Measurements from ENCODE around the gene PTCH1. TPM values are rescaled to one million over a fixed set of nuclear protein-coding genes. Genes with fewer than 3 reads are reported as not detected.
A peak's percentile ranks its signal among the peaks of the same experiment; 100 is the strongest.

The PTCH1 gene
- total and polyA plus RNA-seq, 2 donors from 2014 or later: 2.6 to 37.2 TPM

DNA sequence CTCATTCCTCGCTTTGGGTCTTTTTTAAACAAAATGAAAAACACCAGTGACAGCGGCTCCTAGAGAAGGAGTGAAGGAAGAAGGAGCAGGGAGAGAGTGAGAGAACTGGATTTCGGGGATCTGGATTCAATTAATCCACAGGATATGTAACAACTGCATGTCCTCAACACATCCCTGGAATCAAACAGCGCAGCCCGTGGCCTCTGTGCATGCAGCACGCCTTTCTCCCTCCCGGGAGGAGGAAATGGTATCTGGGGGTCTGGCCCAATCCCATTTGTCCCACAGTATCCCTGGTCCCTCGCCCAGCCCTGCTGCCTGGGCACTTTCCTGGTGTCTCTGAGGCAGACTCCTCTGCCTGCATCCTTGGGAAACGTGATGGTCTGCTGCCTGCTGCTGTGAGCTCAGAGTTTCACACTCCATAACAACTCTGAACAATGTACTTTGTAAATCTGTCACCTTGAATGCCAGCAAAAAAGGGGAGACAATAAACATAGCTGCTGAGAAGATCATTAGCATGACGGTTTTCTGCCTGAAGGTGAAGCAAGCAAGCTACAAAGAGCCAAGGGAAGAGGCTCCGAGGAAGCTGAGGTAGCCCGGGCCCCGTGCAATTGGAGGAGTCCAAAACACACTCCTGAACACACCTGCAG lies 56.1 kb downstream of the PTCH1 start:
- H3K27me3 ChIP-seq (ENCODE audit: control insufficient read depth, insufficient read depth, low read length): no peaks in the 10 kb centered on the region
- TF ChIP-seq CTCF (IDR thresholded peaks at IDR 0.05; ENCODE audit: borderline replicate concordance, extremely low read depth, insufficient read depth): no peak
- H3K27ac ChIP-seq (ENCODE audit: low read depth in 2 of 2, low read length in 2 of 2): no peak overlapping the region
- no peak overlapping the region for H3K9ac ChIP-seq (ENCODE audit: low read length in 3 of 3)
- H3K4me1 ChIP-seq (ENCODE audit: control insufficient read depth in 2 of 3, insufficient read depth in 2 of 3, low read depth in 1 of 3, low read length in 3 of 3): peaks cover 0 to 4% (median 0%) of the 10 kb centered on the region in 3 donors
- H3K36me3 ChIP-seq (ENCODE audit: control insufficient read depth in 2 of 3, insufficient read depth in 3 of 3, low read length in 3 of 3): peaks cover 9 to 35% (median 27%) of the 10 kb centered on the region in 3 donors
- FAIRE-seq: no peak
- H3K9me3 ChIP-seq (ENCODE audit: control insufficient read depth in 2 of 3, insufficient read depth in 1 of 3, low read length in 3 of 3): no peaks in the 10 kb centered on the region
- intact Hi-C loops (cut with DNase I): no loop called here
- H3K4me3 ChIP-seq (ENCODE audit: low read length in 3 of 3): no peak overlapping the region
- DNase-seq: no peak

DNA sequence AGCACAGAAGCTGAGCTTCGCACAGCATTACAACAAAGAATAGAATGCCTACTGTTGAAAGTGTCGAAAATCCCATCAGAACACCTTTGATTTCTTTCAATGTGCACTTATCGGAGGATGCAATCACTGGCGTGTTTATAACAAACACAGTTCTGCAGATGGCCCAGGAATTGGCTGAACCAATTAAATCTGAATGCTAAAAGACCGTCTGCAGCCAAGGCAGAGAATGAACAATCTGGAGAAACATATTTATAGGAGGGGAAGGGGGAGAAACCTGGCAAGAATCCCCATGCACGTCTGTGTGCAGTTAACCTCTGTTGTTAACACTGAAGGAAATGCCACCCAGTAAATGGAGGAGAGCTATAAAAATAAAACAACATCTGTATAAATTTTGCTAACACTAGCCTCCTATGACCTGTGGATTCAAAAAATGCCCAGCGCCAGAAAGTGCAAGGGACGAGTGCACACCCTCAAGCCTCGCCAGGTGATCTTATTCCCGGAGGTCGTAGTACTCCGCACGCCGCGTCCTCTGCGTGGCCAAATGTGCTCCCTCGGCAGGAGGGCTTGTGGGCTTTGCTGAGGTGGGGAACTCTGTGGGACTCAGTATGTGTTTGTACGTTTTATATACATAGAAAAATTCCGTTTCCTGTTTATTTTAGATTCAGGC lies 56.8 kb downstream of the PTCH1 start:
- H3K9me3 ChIP-seq (ENCODE audit: control insufficient read depth in 2 of 3, insufficient read depth in 1 of 3, low read length in 3 of 3): no peaks in the 10 kb centered on the region
- no peak overlapping the region for H3K4me3 ChIP-seq (ENCODE audit: low read length in 3 of 3)
- intact Hi-C loops (cut with DNase I): no loop called here
- no peak overlapping the region for H3K27ac ChIP-seq (ENCODE audit: low read depth in 2 of 2, low read length in 2 of 2)
- FAIRE-seq (no peak), DNase-seq (peak in 2 of 5 donors; percentile 23 to 48)
- no peak overlapping the region for H3K9ac ChIP-seq (ENCODE audit: low read length in 3 of 3)
- H3K27me3 ChIP-seq (ENCODE audit: control insufficient read depth, insufficient read depth, low read length): no peaks in the 10 kb centered on the region
- TF ChIP-seq CTCF (IDR thresholded peaks at IDR 0.05; ENCODE audit: borderline replicate concordance, extremely low read depth, insufficient read depth): no peak
- peaks cover 9 to 29% (median 26%) of the 10 kb centered on the region in 3 donors for H3K36me3 ChIP-seq (ENCODE audit: control insufficient read depth in 2 of 3, insufficient read depth in 3 of 3, low read length in 3 of 3)
- peaks cover 0 to 4% (median 0%) of the 10 kb centered on the region in 3 donors for H3K4me1 ChIP-seq (ENCODE audit: control insufficient read depth in 2 of 3, insufficient read depth in 2 of 3, low read depth in 1 of 3, low read length in 3 of 3)

GRCh38 chr9:95459178-95459577 lies 57.6 kb downstream of the PTCH1 start:
- Histone ChIP-seq H3K4me3 (ENCODE audit: low read length in 3 of 3) (no peak overlapping the region), H3K27me3 (ENCODE audit: control insufficient read depth, insufficient read depth, low read length) (no peaks in the 10 kb centered on the region), H3K9me3 (ENCODE audit: control insufficient read depth in 2 of 3, insufficient read depth in 1 of 3, low read length in 3 of 3) (no peaks in the 10 kb centered on the region), H3K27ac (ENCODE audit: low read depth in 2 of 2, low read length in 2 of 2) (no peak overlapping the region), H3K36me3 (ENCODE audit: control insufficient read depth in 2 of 3, insufficient read depth in 3 of 3, low read length in 3 of 3) (peaks cover 9 to 31% (median 29%) of the 10 kb centered on the region in 3 donors), H3K4me1 (ENCODE audit: control insufficient read depth in 2 of 3, insufficient read depth in 2 of 3, low read depth in 1 of 3, low read length in 3 of 3) (peaks cover 0 to 4% (median 0%) of the 10 kb centered on the region in 3 donors), H3K9ac (ENCODE audit: low read length in 3 of 3) (no peak overlapping the region)
- DNase-seq (no peak), FAIRE-seq (no peak)
- intact Hi-C loops (cut with DNase I): no loop called here
- TF ChIP-seq CTCF (IDR thresholded peaks at IDR 0.05; ENCODE audit: borderline replicate concordance, extremely low read depth, insufficient read depth): no peak

Measured in kidney (tissue), 14 donors.